T follicular helper cell (primary cell): ENCODE results near the gene DISC1.
"Not testable (repeated sequence)": the region's sequence is repeated elsewhere in the genome, so short reads cannot be mapped to it uniquely, and the experiment has no call there.

Experiments used
- DNase-seq: peaks from one replicate; pipeline ENCODE4 v3.0.0-alpha.2; 2020; ENCODE audit warnings: low read depth

DISC1 gene

DNA sequence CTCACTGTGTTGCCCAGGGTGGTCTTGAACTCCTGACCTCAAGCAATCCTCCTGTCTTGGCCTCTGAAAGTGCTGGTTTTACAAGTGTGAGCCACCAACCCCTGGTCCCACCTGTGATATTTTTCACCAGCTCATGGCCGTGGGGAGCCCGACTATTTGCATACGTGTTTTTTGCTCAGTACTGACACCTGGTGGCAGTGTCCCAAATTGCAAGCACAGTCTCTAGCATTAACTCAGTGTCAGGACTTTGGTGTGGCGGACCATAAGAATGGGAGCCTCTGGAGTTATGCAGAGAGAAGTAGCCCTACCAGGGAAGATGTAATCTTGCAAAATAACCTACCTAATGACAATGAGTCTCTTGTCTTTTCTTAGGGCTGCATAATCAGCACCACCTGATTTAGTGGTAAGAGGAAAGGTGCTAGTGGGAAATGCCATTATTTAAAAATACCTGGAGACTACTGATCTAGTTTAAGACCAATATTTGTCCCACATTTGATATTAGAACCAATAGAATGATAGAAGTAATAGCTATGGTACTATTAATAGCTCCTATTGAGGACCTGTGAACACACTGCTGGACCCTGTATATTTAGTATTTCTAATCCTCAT is 305.4 kb downstream of the DISC1 start:
- DNase-seq, result peak; percentile 4

DNA sequence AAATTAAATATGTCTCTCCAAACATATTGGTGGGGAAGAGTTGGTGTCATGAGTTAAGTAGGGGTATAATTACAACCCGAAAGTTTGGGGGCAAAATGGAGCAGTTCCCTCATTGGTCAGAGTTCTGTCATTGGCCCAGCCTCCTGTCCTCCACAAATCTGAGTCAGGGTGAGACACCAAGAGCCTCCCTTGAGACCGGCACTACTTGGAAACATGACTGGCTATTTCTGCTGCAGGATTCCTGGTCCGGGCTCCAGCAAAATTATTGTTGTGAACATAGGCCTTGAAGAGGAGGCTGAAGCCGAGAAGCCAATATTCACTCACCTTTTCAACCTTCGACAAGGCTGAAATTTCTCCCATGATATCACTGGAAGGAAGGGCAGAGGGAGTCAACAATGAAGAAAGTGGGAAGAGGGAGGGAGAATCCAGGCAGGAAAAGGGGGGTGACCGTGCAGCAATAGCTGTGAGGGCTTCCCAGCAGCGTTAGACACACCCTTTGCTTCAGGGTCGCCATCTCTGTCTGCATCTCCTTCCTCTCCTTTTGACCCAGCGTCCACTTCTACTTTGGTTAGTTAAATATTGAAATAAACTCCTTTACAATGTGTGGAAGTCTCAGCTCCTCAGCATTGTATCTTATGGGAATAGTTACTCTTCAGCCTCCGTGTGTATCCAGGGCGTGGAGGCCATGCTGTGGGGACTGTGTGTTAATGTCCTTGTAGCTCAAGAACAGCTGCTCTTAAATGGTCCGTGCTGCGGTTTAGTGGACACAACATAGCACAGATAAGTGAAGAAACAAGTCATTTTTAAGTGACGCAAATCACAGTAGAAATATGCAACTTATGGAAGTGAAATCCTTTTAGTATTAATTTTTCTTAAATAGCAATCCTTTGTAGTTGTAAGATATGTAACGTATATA is 307.4 kb downstream of the DISC1 start:
- no peak for DNase-seq

DNA sequence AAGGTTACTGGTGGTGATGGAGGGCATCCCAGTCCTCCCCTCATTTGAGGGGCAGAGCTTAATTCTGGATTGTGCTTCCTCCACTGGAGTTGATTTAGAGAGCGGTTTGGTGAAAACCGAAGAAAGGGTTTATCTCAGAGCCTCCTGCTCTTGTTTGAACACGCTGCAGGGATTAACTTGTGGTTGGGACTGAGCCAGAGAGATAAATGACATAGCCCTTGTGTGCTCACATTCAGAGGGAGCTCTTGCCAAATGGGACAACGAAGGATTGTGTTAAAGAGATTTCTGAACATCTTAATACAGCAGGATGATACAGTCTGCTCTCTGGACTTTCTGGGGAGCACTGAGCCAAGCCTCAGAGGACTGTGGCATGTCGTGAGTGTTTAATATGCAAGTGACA is 308.2 kb downstream of the DISC1 start:
- DNase-seq, result no peak

DNA sequence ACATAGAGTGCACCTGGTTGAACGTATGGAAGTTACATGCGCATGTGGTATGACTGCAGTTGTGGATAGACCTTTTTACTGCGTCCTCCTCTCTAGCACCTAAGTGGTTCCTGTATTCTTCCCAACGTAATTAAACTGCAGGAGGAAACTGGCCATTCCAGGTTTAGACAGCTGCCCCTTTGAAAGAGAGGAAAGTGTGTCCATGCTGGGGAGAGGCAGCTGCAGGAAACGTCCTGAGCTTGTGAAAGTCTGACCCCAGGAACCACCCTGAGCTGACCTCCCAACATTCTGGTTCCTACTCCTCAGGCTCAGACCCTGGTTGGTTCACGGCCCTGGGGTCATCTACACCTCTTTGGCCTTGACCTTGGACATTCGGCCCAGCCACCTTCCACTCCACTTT is 309.3 kb downstream of the DISC1 start:
- DNase-seq, result no peak

DNA sequence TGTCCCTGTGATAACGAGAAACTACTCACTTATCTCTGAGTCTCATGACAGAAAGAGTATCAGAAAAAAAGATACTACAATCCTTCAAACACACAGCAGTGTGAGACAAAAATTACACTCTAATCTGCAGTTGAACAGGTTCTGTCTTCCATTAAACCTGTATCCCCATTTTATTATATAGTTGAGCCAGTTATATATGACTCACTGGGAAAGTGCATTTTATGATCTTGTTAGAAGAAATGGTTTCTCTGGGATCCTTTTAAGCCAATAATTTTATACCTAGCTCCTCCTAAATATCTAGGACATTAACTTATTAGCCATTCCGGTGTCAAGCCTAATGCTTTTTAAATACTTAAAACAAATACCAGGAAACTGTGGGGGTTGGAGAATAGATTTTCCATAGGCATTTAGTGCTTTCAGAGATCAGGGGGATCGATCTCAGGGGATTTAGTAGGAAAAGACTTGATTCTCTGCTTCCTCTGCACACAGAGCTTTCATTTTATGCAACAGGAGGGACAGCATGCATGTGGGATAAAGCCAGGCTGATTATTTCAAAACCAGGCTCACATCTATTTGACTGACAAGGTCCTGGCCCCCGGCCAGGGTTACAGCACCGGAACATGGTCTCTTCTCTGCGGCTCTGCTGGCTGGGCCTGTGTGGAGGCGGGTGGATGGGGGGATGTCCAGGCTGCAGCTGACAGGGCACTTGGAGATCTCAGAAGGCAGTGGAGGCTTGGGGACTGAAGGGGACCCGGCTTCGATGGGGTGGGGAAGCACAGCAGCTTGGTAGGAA is 310.6 kb downstream of the DISC1 start:
- DNase-seq, result no peak

DNA sequence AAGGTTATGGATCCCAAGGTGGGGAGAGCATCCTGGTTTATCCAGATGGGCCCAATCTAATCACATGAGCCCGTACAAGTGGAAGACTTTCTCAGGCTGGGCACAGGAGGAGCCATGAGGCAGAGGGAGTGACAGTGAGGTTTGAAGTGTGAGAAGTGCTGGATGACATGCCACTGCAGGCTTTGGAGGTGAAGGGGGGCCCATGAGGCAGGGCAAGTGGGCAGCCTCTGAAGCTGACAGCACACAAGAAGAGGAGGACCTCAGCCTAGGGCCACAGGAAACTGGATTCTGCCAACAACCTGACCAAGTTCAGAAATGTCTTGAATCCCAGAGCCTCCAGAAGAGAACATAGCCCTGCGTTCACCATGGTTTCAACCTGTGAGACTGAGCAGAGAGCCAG is 311.6 kb downstream of the DISC1 start:
- no peak for DNase-seq

DNA sequence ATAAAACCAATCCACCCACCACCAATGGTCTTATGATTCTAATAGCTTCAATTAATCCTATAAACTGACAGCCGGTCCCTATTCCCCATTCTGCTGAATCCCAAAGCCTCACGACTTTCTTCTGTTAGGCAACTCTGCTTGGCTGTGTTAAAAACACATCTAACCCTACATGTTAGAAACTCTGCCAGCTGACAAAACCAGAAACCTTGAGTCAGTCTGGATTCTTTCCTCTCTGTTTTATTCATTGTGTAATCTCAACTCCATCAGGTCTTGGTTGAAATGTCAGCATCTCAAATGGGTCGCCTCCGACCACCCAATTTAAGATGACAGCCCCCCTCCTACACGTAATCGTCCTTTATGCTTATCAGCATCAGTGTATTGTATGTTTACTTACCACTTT is 312.1 kb downstream of the DISC1 start:
- no peak for DNase-seq

DNA sequence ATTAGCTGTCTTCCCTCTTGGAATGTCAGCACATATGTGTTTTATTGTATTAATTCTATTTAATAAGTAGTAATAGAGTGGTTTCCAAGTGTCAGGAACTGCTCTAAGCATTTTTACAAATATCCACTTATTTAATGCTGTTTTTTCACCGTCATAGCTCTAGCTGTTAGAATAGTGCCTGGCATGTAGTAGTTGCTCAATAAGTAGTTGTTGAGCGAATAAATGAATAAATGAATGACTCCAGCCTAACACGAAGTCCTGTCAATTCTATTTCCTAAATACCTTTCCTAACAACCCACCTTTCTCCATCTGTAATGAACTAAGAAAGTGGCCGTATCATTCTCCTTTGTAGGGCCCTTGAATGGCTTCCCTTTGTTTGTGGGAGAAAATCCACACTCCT is 312.5 kb downstream of the DISC1 start:
- no peak for DNase-seq

DNA sequence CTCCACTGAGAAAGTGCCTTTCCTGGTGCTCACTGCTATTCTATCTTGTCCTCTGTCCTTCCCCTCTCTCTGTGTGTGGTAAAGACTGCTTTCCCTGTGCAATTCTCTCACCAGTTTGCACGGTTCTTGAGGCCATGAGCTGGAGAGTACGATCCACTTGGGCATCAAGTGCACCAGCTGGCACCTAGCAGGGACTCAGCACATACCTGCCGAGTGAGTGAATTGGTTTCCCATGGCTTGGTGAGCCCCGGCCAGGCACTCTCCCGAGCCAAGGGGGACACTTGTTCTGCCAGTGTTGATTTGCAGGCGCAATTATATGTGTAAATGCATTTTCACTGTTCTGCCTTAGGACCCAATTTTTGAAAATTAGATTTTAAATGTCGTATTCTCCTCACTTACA is 313.5 kb downstream of the DISC1 start:
- DNase-seq, result no peak

DNA sequence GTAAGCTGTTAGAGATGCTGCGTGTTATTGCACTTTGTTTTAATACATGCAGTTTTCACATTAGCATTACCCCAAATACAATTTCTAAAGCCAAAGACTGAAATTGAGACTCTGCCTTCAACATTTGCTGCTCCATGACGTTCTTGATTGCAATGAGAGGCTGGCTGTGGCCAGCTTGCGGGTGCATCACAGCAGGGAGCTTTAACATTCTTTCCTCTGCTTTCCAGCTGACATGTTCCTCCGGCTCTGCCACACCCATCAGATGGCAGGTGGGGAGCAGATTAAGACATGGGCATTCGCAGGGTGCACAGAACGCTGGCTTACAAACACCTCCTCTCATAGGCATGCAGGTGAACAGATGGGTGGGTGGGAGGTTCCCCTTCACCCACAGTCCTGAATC is 314.1 kb downstream of the DISC1 start:
- no peak for DNase-seq

DNA sequence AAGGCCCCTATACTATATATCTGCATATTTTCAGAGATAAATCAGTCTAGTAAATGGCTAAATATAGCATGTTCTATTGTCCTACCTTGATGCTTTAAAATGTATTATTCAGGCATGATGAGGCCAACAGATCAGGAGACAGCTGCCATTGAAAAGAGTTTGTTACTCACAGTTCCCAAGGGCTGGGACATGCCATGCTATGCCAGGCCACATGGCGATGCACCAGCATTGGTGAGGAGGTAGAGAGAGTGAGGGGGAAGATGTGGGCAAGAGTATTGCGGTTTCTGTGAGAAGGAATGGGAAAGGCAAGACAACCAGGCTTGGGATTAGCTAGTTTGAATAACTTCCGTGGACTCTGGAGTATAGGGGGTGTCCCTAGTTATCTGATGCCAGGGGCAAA is 316.5 kb downstream of the DISC1 start:
- DNase-seq, result no peak

DNA sequence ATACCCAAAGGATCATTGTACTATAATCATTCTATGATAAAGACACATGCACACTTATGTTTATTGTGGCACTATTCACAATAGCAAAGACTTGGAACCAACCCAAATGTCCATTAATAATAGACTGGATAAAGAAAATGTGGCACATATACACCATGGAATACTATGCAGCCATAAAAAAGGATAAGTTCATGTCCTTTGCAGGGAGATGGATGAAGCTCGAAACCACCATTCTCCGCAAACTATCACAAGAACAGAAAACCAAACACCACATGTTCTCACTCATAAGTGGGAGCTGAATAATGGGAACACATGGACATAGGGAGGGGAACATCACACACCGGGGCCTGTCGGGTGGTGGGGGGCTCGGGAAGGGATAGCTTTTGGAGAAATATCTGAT is 321.5 kb downstream of the DISC1 start:
- DNase-seq, result not testable (repeated sequence)

DNA sequence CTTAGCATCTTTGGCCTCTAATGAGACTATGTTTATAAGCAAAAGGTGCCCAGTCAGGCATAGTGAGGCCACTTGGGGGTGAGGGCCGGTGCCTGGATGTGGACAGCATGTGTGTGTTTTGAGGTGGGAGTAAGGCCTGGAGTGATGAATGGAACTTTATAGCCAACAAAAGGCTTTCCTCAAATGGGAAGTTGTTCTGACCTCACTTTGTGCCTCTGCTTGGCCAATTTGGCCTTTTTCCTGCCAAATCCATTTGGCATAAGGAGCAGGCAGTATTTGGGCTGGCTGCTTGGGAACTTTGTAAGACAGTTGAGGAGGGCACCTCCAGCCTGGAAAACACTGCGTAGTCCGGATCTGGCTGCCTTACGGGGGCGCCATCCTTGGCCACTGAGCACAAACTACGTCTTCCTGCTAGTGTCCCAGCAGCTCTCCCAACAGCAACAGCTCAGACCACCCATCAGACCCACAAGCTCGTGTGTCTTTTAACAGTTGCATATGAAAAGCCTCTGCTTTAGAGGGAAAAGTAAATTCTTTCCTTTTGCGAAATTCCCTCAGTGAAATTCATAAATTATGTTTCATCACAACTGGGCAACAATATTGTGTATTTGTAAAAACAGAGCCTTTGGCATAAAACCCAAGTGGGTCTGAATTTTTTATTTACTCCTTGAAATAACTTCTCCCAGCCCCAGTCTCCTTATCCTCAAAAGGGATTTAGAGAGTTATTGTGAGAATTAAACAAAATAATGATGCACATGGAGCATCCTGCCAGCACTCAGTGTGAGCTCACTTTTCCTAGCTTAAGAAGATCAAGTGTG is 322.9 kb downstream of the DISC1 start:
- DNase-seq, result no peak

DNA sequence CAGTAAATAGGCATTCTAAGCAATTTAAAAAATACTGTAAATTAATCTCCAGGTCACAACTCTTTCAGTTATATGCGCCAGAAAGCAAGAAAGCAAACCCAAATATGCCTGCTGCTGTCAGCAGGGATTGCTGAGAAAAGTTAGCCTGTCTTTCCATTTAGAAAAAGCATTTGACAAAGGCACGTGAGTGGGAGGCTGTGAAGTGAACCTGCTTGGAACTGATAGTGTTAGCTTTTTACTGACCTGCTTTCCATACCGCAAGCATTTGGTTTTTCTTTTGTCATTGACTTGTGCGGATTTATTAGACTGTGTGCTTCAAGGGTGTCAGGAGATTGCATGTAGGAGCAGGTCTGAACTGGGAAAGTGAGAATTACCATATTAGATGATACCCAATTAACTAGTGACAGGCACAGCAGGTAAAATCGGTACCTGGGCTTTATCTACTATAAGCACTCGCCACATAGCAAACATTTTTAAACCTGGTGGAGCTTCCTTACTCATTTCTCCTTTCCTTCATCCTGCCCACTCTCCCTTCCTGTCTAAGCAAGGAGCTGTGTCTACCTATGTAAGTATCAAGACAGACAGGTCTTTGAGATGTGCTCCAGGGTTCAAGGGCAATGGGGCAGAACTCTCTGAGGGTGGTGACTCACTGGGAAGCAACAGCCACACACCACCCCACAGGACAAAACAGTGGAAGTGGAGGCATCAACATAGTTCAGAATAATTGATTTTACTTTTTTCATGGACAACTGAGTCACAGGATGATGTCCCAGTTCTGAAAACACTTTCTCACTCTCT is 323.9 kb downstream of the DISC1 start:
- DNase-seq, result no peak

DNA sequence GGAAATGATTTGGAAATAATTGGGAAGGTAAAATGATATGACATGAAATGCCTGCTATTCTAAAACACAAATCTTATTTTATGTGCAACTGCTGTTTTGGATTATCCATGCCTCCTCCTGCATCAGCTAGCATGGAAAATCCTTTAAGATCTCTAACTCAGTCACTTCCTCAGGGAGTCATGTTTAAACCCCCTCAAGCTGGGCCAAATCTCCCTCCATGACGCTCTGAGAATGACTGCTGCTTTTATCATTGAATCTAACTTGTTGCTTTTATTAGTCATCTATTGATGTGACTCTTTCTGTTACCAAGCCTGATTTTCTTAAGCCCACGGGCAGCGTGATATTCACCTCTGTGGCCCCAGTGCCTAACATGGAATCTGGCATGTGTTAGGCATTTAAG is 324.8 kb downstream of the DISC1 start:
- no peak for DNase-seq

DNA sequence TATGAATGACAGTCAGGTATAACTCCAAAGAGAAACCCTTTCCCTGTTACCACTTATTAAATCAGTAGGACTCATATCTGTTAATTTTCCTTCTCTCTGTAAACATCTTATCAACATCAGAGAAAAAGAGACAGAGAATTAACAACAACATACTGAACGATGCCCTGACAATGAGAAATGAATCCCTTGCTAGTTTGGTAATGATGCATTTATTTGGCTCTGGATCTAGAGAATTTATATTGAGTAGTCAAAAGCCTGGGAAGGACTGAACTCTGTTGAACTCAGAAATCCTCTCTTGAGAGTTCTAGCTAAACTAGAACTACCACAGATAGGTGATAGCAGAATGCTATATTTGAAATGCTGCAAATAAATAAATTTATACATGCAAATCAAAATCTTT is 325.6 kb downstream of the DISC1 start:
- DNase-seq, result no peak

DNA sequence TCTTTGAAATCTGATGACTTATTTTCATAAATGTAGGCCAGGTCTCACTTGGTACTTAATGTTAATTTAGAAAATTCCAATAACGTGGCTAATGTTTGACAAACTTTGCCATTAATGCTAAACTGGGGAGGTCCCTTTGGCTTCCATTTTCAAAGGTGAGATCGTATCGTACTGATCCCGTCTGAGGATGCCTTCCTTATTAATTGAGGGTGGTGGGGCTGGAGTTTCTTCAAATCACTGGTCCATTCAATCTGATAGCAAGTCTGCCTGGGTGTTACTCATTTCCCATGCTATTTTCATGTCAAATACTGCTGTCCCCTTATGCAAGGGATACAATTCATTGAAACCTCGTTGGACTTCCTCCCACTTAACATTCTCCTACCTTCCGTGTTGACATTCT is 327.1 kb downstream of the DISC1 start:
- no peak for DNase-seq

DNA sequence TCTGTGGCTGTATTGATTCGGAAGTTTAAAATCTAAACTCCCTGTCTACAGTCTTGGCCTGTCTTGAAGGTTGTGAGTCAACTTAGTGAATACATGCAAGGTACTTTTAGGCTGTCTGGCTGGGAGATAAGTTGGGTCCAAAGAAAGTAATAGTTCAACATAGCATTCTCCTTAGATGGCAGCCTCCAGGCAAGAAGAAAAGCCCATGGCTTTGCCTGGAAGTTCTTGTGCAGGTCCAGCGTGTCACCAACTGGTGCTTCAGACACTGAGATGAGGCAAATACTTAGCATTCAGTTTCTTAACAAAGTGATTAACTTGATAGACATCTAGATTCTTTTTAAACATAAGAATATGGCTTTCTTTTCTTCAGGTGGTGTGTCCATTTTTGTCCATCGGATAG is 328.2 kb downstream of the DISC1 start:
- no peak for DNase-seq

DNA sequence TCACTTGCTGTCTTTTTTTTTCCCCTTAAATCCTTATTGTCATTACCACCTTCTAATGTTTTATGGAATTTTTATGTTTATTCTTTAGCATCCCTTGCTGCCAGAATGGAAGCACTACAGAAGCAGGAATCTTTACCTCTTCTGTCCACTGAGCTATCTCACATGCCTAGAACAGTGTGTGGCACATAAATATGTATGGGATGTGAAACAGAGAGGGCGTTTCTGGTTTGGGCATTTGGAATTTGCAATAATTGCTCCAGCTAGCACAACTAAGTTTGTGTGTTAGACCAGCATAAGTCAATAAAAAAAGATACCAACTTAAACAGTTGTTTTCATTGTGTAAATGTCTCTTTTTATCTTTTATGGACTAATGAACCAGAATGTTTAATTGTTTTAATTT is 330.8 kb downstream of the DISC1 start:
- no peak for DNase-seq

DNA sequence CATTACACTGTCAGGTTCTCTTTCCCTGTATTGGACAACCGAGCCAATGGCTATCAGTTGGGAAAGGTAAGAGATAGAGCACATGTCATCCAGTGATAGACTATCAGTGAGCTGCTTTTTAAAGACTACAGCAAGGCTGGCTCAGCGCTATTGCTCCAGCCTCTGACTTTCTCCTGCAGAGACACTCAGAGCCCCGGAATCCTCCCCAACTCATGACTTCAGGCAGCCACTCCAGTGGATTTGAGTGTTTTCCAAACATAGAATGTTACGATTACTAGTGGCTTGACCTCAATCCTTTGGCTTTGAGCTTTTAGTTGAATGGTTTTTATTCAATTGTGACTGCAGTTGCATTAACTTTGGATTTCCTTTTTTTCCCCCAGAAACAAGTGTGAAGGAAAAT is 331.9 kb downstream of the DISC1 start:
- DNase-seq, result no peak

DNA sequence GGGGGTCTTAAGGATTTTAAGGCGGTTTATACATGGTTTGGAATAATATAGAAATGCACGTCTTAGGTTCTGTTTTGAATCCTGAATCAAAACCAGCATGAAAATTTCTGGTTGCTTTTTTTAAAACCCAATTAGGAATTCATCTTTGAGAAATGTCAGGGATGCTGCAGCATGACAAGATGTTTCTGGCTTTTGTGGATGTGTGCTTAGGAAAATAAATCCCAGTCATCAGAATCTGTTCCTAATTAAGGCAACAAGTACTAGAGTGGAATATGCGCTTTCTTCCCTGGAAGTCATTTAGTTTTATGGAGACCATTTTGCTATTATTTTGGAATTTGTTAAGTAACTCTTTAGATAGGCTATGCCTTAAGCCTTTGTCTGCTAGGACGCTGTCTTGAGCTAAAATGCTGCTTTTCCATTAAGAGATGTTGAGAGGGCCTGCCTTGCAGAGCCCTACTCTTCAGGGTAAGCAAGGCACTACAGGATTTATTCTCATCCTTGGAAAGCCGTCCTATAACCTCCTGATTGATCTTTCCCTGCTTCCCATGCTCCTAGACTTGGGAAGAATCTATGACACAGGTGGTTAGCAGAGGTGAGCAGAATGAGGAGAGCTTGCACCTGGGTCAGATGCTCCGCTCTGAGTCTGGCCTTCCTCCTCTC is 332.8 kb downstream of the DISC1 start:
- no peak for DNase-seq
